ENCODE results near the gene FAT4. TPM values are rescaled to one million over a fixed set of nuclear protein-coding genes. Genes with fewer than 3 reads are reported as not detected.

The FAT4 gene
- total and polyA plus RNA-seq, 2 donors (not counting 1 experiment from before 2014, with no cell fraction given): 0.02 TPM; not detected in 1

- Histone ChIP-seq H3K9me3 (ENCODE audit: control extremely low read depth in 1 of 3, control insufficient read depth in 2 of 3, insufficient read depth in 1 of 3, low read length in 2 of 3) (no peaks in the 10 kb centered on the region), H3K27ac (ENCODE audit: low read length in 2 of 2) (no peak overlapping the region), H3K9ac (ENCODE audit: low read length) (no peak overlapping the region), H3K27me3 (replicated peaks in 1 of 4; ENCODE audit: control extremely low read depth in 1 of 4, control insufficient read depth in 3 of 4, insufficient read depth in 4 of 4, low read length in 3 of 4) (no peaks in the 10 kb centered on the region), H3K36me3 (replicated peaks in 1 of 2; ENCODE audit: control extremely low read depth in 1 of 2, control insufficient read depth in 1 of 2, extremely low read depth in 1 of 2, insufficient read depth in 2 of 2, low read length in 1 of 2) (no peaks in the 10 kb centered on the region), H3K4me2 (replicated peaks; ENCODE audit: low read depth, low read length, poor library complexity, severe bottlenecking) (no peak overlapping the region), H3K4me3 (ENCODE audit: control extremely low read depth in 1 of 5, extremely low read depth in 1 of 5, insufficient read depth in 1 of 5, low read depth in 2 of 5, low read length in 4 of 5) (no peak overlapping the region), H4K20me1 (ENCODE audit: control insufficient read depth, insufficient read depth, low read length, poor library complexity, severe bottlenecking) (no peaks in the 10 kb centered on the region), H2AFZ (ENCODE audit: insufficient read depth, low read depth, low read length, poor library complexity, severe bottlenecking) (no peak overlapping the region), H3K79me2 (ENCODE audit: control insufficient read depth, insufficient read depth, low read length) (no peaks in the 10 kb centered on the region), H3K4me1 (ENCODE audit: control insufficient read depth in 2 of 2, insufficient read depth in 2 of 2, low read length in 2 of 2) (no peaks in the 10 kb centered on the region)
- Mint-ChIP-seq H3K4me1 (no peaks in the 10 kb centered on the region), H3K9me3 (ENCODE audit: insufficient read depth) (no peaks in the 10 kb centered on the region), H3K27me3 (no peaks in the 10 kb centered on the region), H3K4me3 (no peak overlapping the region), H3K27ac (no peak overlapping the region)
- no peak for ATAC-seq (ENCODE audit: low read depth)
- ChIA-PET CTCF (no interaction called here), POLR2A (no interaction called here)
- WGBS (ENCODE audit: insufficient coverage): no CpG with 5 or more reads among the region's 1 CpG
- no peak for TF ChIP-seq EZH2 (IDR thresholded peaks at IDR 0.05; ENCODE audit: borderline replicate concordance, insufficient read depth, low read depth, low read length, poor library complexity, severe bottlenecking)
- TF ChIP-seq CTCF (IDR thresholded peaks at IDR 0.05): no peak
- intact Hi-C loops (cut with micrococcal nuclease): no loop called here
- DNase-seq: no peak
These were observed 20.2 kb downstream of the FAT4 start for GRCh38 chr4:125334926-125335325.

- H3K27me3 ChIP-seq (replicated peaks in 1 of 4; ENCODE audit: control extremely low read depth in 1 of 4, control insufficient read depth in 3 of 4, insufficient read depth in 4 of 4, low read length in 3 of 4): no peaks in the 10 kb centered on the region
- DNase-seq (no peak), ATAC-seq (ENCODE audit: low read depth) (no peak)
- intact Hi-C loops (cut with micrococcal nuclease): no loop called here
- no peaks in the 10 kb centered on the region for H3K9me3 ChIP-seq (ENCODE audit: control extremely low read depth in 1 of 3, control insufficient read depth in 2 of 3, insufficient read depth in 1 of 3, low read length in 2 of 3)
- H3K27ac ChIP-seq (ENCODE audit: low read length in 2 of 2): no peak overlapping the region
- Mint-ChIP-seq H3K4me1 (no peaks in the 10 kb centered on the region), H3K27me3 (no peaks in the 10 kb centered on the region), H3K4me3 (no peak overlapping the region), H3K9me3 (ENCODE audit: insufficient read depth) (no peaks in the 10 kb centered on the region), H3K27ac (no peak overlapping the region)
- 100% methylated on average over 2 of the region's 4 CpGs for WGBS (ENCODE audit: insufficient coverage)
- no peak overlapping the region for H2AFZ ChIP-seq (ENCODE audit: insufficient read depth, low read depth, low read length, poor library complexity, severe bottlenecking)
- no peaks in the 10 kb centered on the region for H4K20me1 ChIP-seq (ENCODE audit: control insufficient read depth, insufficient read depth, low read length, poor library complexity, severe bottlenecking)
- no peak overlapping the region for H3K9ac ChIP-seq (ENCODE audit: low read length)
- H3K4me1 ChIP-seq (ENCODE audit: control insufficient read depth in 2 of 2, insufficient read depth in 2 of 2, low read length in 2 of 2): no peaks in the 10 kb centered on the region
- H3K79me2 ChIP-seq (ENCODE audit: control insufficient read depth, insufficient read depth, low read length): no peaks in the 10 kb centered on the region
- TF ChIP-seq CTCF (IDR thresholded peaks at IDR 0.05): no peak
- TF ChIP-seq EZH2 (IDR thresholded peaks at IDR 0.05; ENCODE audit: borderline replicate concordance, insufficient read depth, low read depth, low read length, poor library complexity, severe bottlenecking): no peak
- H3K4me2 ChIP-seq (replicated peaks; ENCODE audit: low read depth, low read length, poor library complexity, severe bottlenecking): no peak overlapping the region
- POLR2A ChIA-PET: no interaction called here
- CTCF ChIA-PET: no interaction called here
- H3K36me3 ChIP-seq (replicated peaks in 1 of 2; ENCODE audit: control extremely low read depth in 1 of 2, control insufficient read depth in 1 of 2, extremely low read depth in 1 of 2, insufficient read depth in 2 of 2, low read length in 1 of 2): no peaks in the 10 kb centered on the region
- no peak overlapping the region for H3K4me3 ChIP-seq (ENCODE audit: control extremely low read depth in 1 of 5, extremely low read depth in 1 of 5, insufficient read depth in 1 of 5, low read depth in 2 of 5, low read length in 4 of 5)
These were observed 24.1 kb downstream of the FAT4 start for GRCh38 chr4:125338814-125339213.

Data from B cell (primary cell).